Measurements from ENCODE around the gene FKRP.

Gene FKRP

GRCh38 chr19:46698395-46699321 is 47.2 kb upstream of the FKRP start:
- Histone ChIP-seq H2BK12ac (ENCODE audit: low read length) (no peak overlapping the region), H3K27ac (replicated peaks; ENCODE audit: low read length) (no peak overlapping the region), H3K36me3 (replicated peaks in 1 of 2; ENCODE audit: control insufficient read depth in 2 of 2, insufficient read depth in 2 of 2, low read length in 2 of 2) (peaks cover 47 to 88% of the 10 kb centered on the region in 2 donors), H2BK120ac (ENCODE audit: low read depth, low read length) (no peak overlapping the region), H3K23ac (ENCODE audit: low read depth, low read length, poor library complexity) (peak overlapping the region; percentile 34), H2BK15ac (ENCODE audit: low read length) (no peak overlapping the region), H3K4ac (ENCODE audit: low read length) (no peak overlapping the region), H3K9ac (ENCODE audit: low read depth, low read length, poor library complexity) (no peak overlapping the region), H3K4me2 (ENCODE audit: insufficient read depth, low read length, poor library complexity, severe bottlenecking) (no peak overlapping the region), H2BK5ac (ENCODE audit: low read length) (no peak overlapping the region), H3K14ac (ENCODE audit: low read length) (no peak overlapping the region), H4K91ac (ENCODE audit: low read depth, low read length, poor library complexity) (no peak overlapping the region), H2AK5ac (ENCODE audit: low read depth, low read length) (no peak overlapping the region), H3K18ac (ENCODE audit: low read length) (no peak overlapping the region), H3K4me3 (ENCODE audit: low read length in 2 of 2) (no peak overlapping the region), H3K27me3 (ENCODE audit: control insufficient read depth in 3 of 3, insufficient read depth in 3 of 3, low read depth in 1 of 3, low read length in 3 of 3) (no peaks in the 10 kb centered on the region), H3K4me1 (ENCODE audit: control insufficient read depth in 2 of 2, insufficient read depth in 1 of 2, low read depth in 1 of 2, low read length in 2 of 2) (peaks cover 0 to 6% of the 10 kb centered on the region in 2 donors), H3K79me1 (ENCODE audit: low read depth, low read length) (no peaks in the 10 kb centered on the region), H4K8ac (ENCODE audit: low read depth, low read length) (no peak overlapping the region), H2AFZ (ENCODE audit: low read length) (no peak overlapping the region), H3K9me3 (replicated peaks in 1 of 2; ENCODE audit: control insufficient read depth in 2 of 2, insufficient read depth in 1 of 2, low read depth in 1 of 2, low read length in 2 of 2) (no peaks in the 10 kb centered on the region)
- no CpG with 5 or more reads among the region's 11 CpGs for WGBS, 2 donors (ENCODE audit: extremely low coverage in 2 of 2, insufficient read length in 2 of 2, insufficient replicate concordance in 1 of 2)
- no peak for DNase-seq (ENCODE audit: low spot score)

- H3K9ac ChIP-seq (ENCODE audit: low read depth, low read length, poor library complexity): no peak overlapping the region
- H3K79me1 ChIP-seq (ENCODE audit: low read depth, low read length): no peaks in the 10 kb centered on the region
- H3K27me3 ChIP-seq (ENCODE audit: control insufficient read depth in 3 of 3, insufficient read depth in 3 of 3, low read depth in 1 of 3, low read length in 3 of 3): no peaks in the 10 kb centered on the region
- H3K27ac ChIP-seq (replicated peaks; ENCODE audit: low read length): no peak overlapping the region
- no peak overlapping the region for H3K4me3 ChIP-seq (ENCODE audit: low read length in 2 of 2)
- no peaks in the 10 kb centered on the region for H3K9me3 ChIP-seq (replicated peaks in 1 of 2; ENCODE audit: control insufficient read depth in 2 of 2, insufficient read depth in 1 of 2, low read depth in 1 of 2, low read length in 2 of 2)
- no peak overlapping the region for H4K8ac ChIP-seq (ENCODE audit: low read depth, low read length)
- no peak overlapping the region for H3K18ac ChIP-seq (ENCODE audit: low read length)
- no peak overlapping the region for H3K4me2 ChIP-seq (ENCODE audit: insufficient read depth, low read length, poor library complexity, severe bottlenecking)
- no peak overlapping the region for H2BK120ac ChIP-seq (ENCODE audit: low read depth, low read length)
- no peak overlapping the region for H2BK5ac ChIP-seq (ENCODE audit: low read length)
- H2AFZ ChIP-seq (ENCODE audit: low read length): no peak overlapping the region
- no CpG with 5 or more reads among the region's 13 CpGs for WGBS, 2 donors (ENCODE audit: extremely low coverage in 2 of 2, insufficient read length in 2 of 2, insufficient replicate concordance in 1 of 2)
- H2BK15ac ChIP-seq (ENCODE audit: low read length): no peak overlapping the region
- no peak overlapping the region for H4K91ac ChIP-seq (ENCODE audit: low read depth, low read length, poor library complexity)
- no peak overlapping the region for H3K23ac ChIP-seq (ENCODE audit: low read depth, low read length, poor library complexity)
- peaks cover 44 to 79% of the 10 kb centered on the region in 2 donors for H3K36me3 ChIP-seq (replicated peaks in 1 of 2; ENCODE audit: control insufficient read depth in 2 of 2, insufficient read depth in 2 of 2, low read length in 2 of 2)
- H2BK12ac ChIP-seq (ENCODE audit: low read length): no peak overlapping the region
- H3K4ac ChIP-seq (ENCODE audit: low read length): no peak overlapping the region
- no peak overlapping the region for H2AK5ac ChIP-seq (ENCODE audit: low read depth, low read length)
- no peak for DNase-seq (ENCODE audit: low spot score)
- H3K4me1 ChIP-seq (ENCODE audit: control insufficient read depth in 2 of 2, insufficient read depth in 1 of 2, low read depth in 1 of 2, low read length in 2 of 2): peaks cover 0 to 6% of the 10 kb centered on the region in 2 donors
- H3K14ac ChIP-seq (ENCODE audit: low read length): no peak overlapping the region
Measured at GRCh38 chr19:46700704-46701103, 45.2 kb upstream of the FKRP start.

DNA sequence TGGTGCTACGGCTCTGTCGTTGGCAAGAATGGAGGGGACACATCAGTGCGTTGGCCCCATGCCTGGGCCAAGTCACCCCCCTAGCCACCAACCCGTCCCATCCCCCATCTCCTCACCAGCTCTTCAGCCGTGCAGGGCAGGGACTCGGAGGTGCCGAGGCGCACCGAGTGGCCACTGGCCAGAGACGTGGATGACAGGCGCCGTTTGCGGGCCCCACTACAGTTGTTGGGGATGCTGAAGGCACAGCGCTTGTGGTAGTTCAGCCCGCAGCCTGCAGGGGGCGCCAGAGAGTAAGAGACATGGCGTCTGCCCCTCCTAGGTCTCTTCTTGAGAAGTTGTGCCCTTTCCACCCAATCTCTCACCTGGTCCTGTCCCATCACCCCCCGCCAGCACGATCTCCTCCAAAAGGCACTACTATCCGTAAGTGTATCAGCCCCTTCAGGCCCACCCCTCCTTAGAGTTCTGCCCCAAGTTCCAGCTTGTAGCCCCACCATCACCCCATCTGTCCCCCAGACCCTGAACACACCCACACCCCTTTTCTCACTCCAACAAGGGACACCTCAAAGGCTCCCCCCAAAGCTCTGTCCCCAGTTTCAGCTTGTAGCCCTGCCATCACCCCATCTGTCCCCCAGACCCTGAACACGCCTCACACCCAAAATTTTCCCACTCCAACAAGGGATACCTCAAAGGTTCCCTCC is 41.3 kb upstream of the FKRP start:
- no peak overlapping the region for H3K4me2 ChIP-seq (ENCODE audit: insufficient read depth, low read length, poor library complexity, severe bottlenecking)

GRCh38 chr19:46710687-46711086 is 35.2 kb upstream of the FKRP start:
- no peak for DNase-seq (ENCODE audit: low spot score)
- Histone ChIP-seq H3K4me1 (ENCODE audit: control insufficient read depth in 2 of 2, insufficient read depth in 1 of 2, low read depth in 1 of 2, low read length in 2 of 2) (peaks cover 5 to 7% of the 10 kb centered on the region in 2 donors), H3K9ac (ENCODE audit: low read depth, low read length, poor library complexity) (no peak overlapping the region), H3K18ac (ENCODE audit: low read length) (peak overlapping the region; percentile 71), H3K23ac (ENCODE audit: low read depth, low read length, poor library complexity) (no peak overlapping the region), H3K4ac (ENCODE audit: low read length) (no peak overlapping the region), H3K27ac (replicated peaks; ENCODE audit: low read length) (no peak overlapping the region), H4K8ac (ENCODE audit: low read depth, low read length) (peak overlapping the region; percentile 23), H2BK15ac (ENCODE audit: low read length) (no peak overlapping the region), H3K79me1 (ENCODE audit: low read depth, low read length) (peaks cover 9% of the 10 kb centered on the region), H2AK5ac (ENCODE audit: low read depth, low read length) (no peak overlapping the region), H3K36me3 (replicated peaks in 1 of 2; ENCODE audit: control insufficient read depth in 2 of 2, insufficient read depth in 2 of 2, low read length in 2 of 2) (peaks cover 16 to 54% of the 10 kb centered on the region in 2 donors), H2BK5ac (ENCODE audit: low read length) (peak overlapping the region; percentile 24), H3K4me3 (ENCODE audit: low read length in 2 of 2) (no peak overlapping the region), H2AFZ (ENCODE audit: low read length) (no peak overlapping the region), H4K91ac (ENCODE audit: low read depth, low read length, poor library complexity) (no peak overlapping the region), H2BK12ac (ENCODE audit: low read length) (no peak overlapping the region), H2BK120ac (ENCODE audit: low read depth, low read length) (no peak overlapping the region), H3K27me3 (ENCODE audit: control insufficient read depth in 3 of 3, insufficient read depth in 3 of 3, low read depth in 1 of 3, low read length in 3 of 3) (no peaks in the 10 kb centered on the region), H3K14ac (ENCODE audit: low read length) (no peak overlapping the region), H3K4me2 (ENCODE audit: insufficient read depth, low read length, poor library complexity, severe bottlenecking) (no peak overlapping the region), H3K9me3 (replicated peaks in 1 of 2; ENCODE audit: control insufficient read depth in 2 of 2, insufficient read depth in 1 of 2, low read depth in 1 of 2, low read length in 2 of 2) (peaks cover 0 to 3% of the 10 kb centered on the region in 2 donors)
- no CpG with 5 or more reads among the region's 25 CpGs for WGBS, 2 donors (ENCODE audit: extremely low coverage in 2 of 2, insufficient read length in 2 of 2, insufficient replicate concordance in 1 of 2)

More for the DNA sequence above, 41.3 kb upstream of the FKRP start:
- no peak for DNase-seq (ENCODE audit: low spot score)
- H3K4me1 ChIP-seq (ENCODE audit: control insufficient read depth in 2 of 2, insufficient read depth in 1 of 2, low read depth in 1 of 2, low read length in 2 of 2): no peaks in the 10 kb centered on the region
- H2AK5ac ChIP-seq (ENCODE audit: low read depth, low read length): no peak overlapping the region
- H3K27ac ChIP-seq (replicated peaks; ENCODE audit: low read length): no peak overlapping the region
- H3K79me1 ChIP-seq (ENCODE audit: low read depth, low read length): no peaks in the 10 kb centered on the region
- no peak overlapping the region for H4K91ac ChIP-seq (ENCODE audit: low read depth, low read length, poor library complexity)
- H3K36me3 ChIP-seq (replicated peaks in 1 of 2; ENCODE audit: control insufficient read depth in 2 of 2, insufficient read depth in 2 of 2, low read length in 2 of 2): peaks cover 35 to 80% of the 10 kb centered on the region in 2 donors
- H4K8ac ChIP-seq (ENCODE audit: low read depth, low read length): no peak overlapping the region
- H3K14ac ChIP-seq (ENCODE audit: low read length): no peak overlapping the region
- peak overlapping the region in 1 of 2 donors; percentile 70 for H3K4me3 ChIP-seq (ENCODE audit: low read length in 2 of 2)
- no peak overlapping the region for H2BK12ac ChIP-seq (ENCODE audit: low read length)
- H2BK120ac ChIP-seq (ENCODE audit: low read depth, low read length): no peak overlapping the region
- no CpG with 5 or more reads among the region's 21 CpGs for WGBS, 2 donors (ENCODE audit: extremely low coverage in 2 of 2, insufficient read length in 2 of 2, insufficient replicate concordance in 1 of 2)
- H2AFZ ChIP-seq (ENCODE audit: low read length): no peak overlapping the region
- H3K4ac ChIP-seq (ENCODE audit: low read length): no peak overlapping the region
- no peak overlapping the region for H2BK5ac ChIP-seq (ENCODE audit: low read length)
- H3K18ac ChIP-seq (ENCODE audit: low read length): no peak overlapping the region
- no peaks in the 10 kb centered on the region for H3K9me3 ChIP-seq (replicated peaks in 1 of 2; ENCODE audit: control insufficient read depth in 2 of 2, insufficient read depth in 1 of 2, low read depth in 1 of 2, low read length in 2 of 2)
- peak overlapping the region; percentile 22 for H3K9ac ChIP-seq (ENCODE audit: low read depth, low read length, poor library complexity)
- no peaks in the 10 kb centered on the region for H3K27me3 ChIP-seq (ENCODE audit: control insufficient read depth in 3 of 3, insufficient read depth in 3 of 3, low read depth in 1 of 3, low read length in 3 of 3)
- peak overlapping the region; percentile 25 for H3K23ac ChIP-seq (ENCODE audit: low read depth, low read length, poor library complexity)
- no peak overlapping the region for H2BK15ac ChIP-seq (ENCODE audit: low read length)
